Lower leg skin (tissue), 4 donors: ENCODE results near the gene RPS6KA4. TPM values are rescaled to one million over a fixed set of nuclear protein-coding genes. Genes with fewer than 3 reads are reported as not detected.

ENCODE experiments used
- DNase-seq, 2 donors: peaks; one replicate each; pipeline ENCODE4 v3.0.0-alpha.2; 2019; ENCODE audit warnings: low spot score in 2 of 2
- H3K4me3 ChIP-seq: fragments of 200-600 bp; sonication (generic); 2 replicates; pipeline ENCODE4 v1.5.1; 2017; ENCODE audit warnings: mild to moderate bottlenecking, low read depth; ENCODE audit not compliant: poor library complexity, severe bottlenecking
- POLR2A ChIP-seq, 2 donors: fragments of 450-650 bp; IDR thresholded peaks; one replicate each; pipeline ENCODE4 v1.6.1; 2016 to 2017; ENCODE audit warnings: antibody characterized with exemption in 2 of 2, mild to moderate bottlenecking in 1 of 2, moderate library complexity in 1 of 2
- WGBS, 2 donors: methylation state at CpG; one replicate each; pipeline ENCODE4 v1.1.5; 2018; 5-methylcytosine and 5-hydroxymethylcytosine counted together
- intact Hi-C: fragments of 100-400 bp; cut with DNase I; formaldehyde crosslinking; loops from one replicate; pipeline ENCODE4 v1.15.0; 2023; ENCODE audit warnings: low total_unique reads
- total RNA-seq, 4 donors: library from RNA; depleted of rRNA; stranded (reverse); fragments of >200 nt; gene quantifications; one replicate each; pipeline ENCODE4 v1.1.0, GENCODE V29; 2016
- TF ChIP-seq, protein P1 (sequence below), 3 donors: fragments of 450-650 bp; IDR thresholded peaks; one replicate each; pipeline ENCODE4 v1.5.1; 2016; ENCODE audit warnings: antibody characterized with exemption in 3 of 3, mild to moderate bottlenecking in 3 of 3, moderate library complexity in 2 of 3

The RPS6KA4 gene
- total RNA-seq, 4 donors from 2014 or later: 39.4 to 77.4 (median 49.2) TPM

DNA sequence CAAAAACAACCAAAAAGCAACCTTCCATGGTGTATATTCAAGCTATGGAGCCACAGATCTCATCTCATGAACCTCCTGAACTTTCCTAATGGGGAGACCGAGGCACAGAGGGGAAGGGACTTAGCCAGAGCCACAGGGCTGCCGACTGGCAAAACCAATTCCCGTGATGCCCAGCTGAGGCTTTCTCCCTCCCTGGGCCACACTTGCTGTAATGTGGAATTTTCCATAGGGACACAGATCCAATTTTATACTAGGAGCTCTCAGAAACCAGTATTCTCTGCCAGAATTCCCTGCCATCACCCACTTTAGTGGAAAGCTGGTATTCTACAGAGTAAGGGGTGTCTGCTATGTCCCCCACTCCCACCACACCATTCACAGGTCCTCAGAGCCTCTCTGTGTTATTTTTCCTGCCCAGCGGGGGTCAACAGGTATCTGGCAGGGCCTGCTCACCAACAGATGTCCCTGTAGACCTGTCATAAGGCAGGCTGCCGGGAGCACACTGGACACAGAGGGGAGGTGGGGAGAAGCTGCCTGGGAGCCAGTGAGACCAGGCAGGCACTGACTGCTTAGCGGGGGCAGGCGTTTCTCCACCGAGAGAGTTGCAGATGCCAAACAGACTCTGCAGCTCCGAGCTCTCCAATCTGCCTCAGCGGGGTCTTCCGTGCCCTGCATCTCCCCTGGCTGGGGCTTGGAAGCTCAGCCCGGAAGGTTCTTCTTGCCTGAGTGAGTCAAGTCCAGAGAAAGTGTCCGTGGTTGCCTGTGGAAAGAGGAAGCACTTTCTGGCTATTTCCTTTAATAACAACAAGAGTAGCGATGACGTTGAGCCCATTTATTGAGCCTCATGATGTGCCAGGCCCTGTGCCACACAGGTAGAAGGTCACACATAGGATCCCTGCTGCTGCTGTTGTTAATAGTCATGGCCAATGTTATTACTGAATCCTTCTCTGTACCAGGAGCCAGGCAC is 26.3 kb downstream of the RPS6KA4 start:
- TF ChIP-seq, protein P1, sequence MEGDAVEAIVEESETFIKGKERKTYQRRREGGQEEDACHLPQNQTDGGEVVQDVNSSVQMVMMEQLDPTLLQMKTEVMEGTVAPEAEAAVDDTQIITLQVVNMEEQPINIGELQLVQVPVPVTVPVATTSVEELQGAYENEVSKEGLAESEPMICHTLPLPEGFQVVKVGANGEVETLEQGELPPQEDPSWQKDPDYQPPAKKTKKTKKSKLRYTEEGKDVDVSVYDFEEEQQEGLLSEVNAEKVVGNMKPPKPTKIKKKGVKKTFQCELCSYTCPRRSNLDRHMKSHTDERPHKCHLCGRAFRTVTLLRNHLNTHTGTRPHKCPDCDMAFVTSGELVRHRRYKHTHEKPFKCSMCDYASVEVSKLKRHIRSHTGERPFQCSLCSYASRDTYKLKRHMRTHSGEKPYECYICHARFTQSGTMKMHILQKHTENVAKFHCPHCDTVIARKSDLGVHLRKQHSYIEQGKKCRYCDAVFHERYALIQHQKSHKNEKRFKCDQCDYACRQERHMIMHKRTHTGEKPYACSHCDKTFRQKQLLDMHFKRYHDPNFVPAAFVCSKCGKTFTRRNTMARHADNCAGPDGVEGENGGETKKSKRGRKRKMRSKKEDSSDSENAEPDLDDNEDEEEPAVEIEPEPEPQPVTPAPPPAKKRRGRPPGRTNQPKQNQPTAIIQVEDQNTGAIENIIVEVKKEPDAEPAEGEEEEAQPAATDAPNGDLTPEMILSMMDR (IDR thresholded peaks at IDR 0.05): no peak
- no peak for TF ChIP-seq POLR2A (IDR thresholded peaks at IDR 0.05)
- no peak for DNase-seq
- H3K4me3 ChIP-seq: no peak overlapping the region
- intact Hi-C loops: no loop called here
- WGBS, 2 donors: 69 to 73% methylated on average over 10 to 15 of the region's 15 CpGs

DNA sequence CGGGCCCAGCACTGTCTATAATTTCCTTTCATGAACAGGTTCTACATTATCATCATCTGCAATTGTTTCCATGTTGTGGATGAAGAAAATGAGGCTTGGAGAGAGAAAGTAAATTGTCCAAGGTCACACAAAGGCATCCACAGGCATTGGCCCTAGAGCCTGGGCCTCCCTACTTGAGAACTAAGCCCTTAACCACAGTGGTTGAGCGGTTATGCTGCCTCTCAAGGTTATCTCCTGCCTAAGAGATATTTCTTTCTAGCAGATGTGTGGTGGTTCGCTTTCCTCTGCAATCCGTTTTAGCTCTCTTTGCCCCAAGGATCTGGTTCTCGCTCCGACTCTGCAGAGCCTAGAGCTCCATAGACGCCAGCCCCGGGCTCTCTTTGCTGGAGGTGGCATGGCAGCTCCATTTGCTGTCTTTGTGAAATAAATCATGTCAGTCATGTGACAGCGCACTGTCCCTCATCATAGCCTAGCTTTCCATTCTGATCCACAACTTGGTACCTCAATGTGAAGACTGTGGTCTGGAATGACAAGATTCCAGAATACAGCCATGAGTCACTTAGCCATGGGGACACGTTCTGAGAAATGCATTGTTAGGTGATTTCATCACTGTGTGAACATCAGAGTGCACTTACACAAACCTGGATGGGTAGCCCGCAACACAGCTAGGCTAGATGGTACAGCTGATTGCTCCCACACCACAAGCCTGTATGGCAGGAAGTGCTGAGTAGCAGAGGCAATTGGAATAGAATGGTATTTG is 27.2 kb downstream of the RPS6KA4 start:
- TF ChIP-seq, protein P1 (IDR thresholded peaks at IDR 0.05): no peak
- TF ChIP-seq POLR2A (IDR thresholded peaks at IDR 0.05): no peak
- intact Hi-C loops: no loop called here
- WGBS, 2 donors: 86 to 87% methylated on average over 11 of the region's 11 CpGs
- no peak overlapping the region for H3K4me3 ChIP-seq
- no peak for DNase-seq

DNA sequence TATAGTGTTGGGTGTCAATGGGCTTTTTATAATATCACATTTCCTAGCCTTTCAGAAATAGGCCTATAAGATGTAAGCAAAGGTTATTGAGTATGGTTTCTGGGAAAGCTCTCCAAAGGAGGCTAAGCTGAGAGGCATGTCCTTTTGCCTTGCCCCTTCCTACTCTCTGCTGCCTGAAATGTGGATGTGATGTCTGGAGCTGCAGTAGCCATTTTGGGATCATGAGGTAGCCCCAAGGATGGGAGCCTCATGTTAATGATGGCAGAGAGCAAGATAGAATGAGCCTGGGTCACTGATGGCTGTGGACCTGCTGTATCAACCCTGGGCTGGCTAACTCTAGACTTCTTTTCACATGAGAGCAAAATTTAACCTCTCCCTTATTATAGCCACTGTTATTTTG is 29.0 kb downstream of the RPS6KA4 start:
- TF ChIP-seq, protein P1 (IDR thresholded peaks at IDR 0.05): no peak
- TF ChIP-seq POLR2A (IDR thresholded peaks at IDR 0.05): no peak
- H3K4me3 ChIP-seq: no peak overlapping the region
- intact Hi-C loops: no loop called here
- no peak for DNase-seq

DNA sequence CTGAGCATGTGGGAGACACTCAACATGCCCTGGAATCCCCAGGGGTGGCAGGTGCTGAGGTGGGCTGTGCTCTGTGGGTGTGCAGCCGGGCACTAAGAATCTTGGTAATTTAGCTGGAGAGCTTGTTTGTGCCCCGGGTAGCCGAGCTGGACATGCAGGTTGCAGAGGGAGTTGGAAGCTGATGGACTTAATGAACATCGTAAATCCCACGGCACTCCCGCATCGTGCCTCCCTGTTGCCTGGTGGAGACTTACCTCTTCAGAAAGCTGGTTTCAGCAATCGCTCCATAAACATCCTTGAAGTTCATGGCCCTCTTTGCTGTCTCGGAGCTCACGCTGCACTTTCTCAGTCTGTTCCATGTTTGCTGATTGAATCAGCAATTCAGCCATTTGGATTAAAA is 29.9 kb downstream of the RPS6KA4 start:
- TF ChIP-seq POLR2A (IDR thresholded peaks at IDR 0.05): no peak
- TF ChIP-seq, protein P1 (IDR thresholded peaks at IDR 0.05): no peak
- intact Hi-C loops: no loop called here
- no peak for DNase-seq
- H3K4me3 ChIP-seq: no peak overlapping the region
- 42 to 50% methylated on average over 10 of the region's 10 CpGs for WGBS, 2 donors

DNA sequence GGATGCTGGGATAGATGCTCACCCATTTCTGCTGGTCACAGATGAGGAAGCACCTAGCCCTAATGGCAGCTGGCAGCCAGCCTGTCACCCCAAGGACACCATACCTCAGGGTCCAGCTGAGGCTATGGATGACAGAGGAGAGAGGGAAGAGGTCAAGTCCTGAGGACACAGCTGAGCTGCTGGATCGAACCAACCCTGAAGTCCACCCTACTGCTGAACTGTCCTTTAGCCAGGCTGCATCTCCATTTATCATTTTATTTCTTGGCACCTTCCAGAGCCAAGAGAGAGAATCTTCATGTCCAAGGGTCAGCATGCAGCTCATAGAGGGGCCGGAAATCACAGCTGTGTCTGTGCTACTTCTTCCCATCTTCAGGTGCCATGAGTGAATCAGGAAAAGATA is 30.9 kb downstream of the RPS6KA4 start:
- no peak for TF ChIP-seq POLR2A (IDR thresholded peaks at IDR 0.05)
- TF ChIP-seq, protein P1 (IDR thresholded peaks at IDR 0.05): no peak
- intact Hi-C loops: no loop called here

More for the DNA sequence above, 30.9 kb downstream of the RPS6KA4 start:
- WGBS, 2 donors: 89 to 94% methylated on average over 2 of the region's 2 CpGs
- no peak overlapping the region for H3K4me3 ChIP-seq
- no peak for DNase-seq
